H9 (cell line): Measurements from ENCODE around the gene MTHFD2. TPM values are rescaled to one million over a fixed set of nuclear protein-coding genes. Genes with fewer than 3 reads are reported as not detected.

Experiments used
- DNase-seq: peaks from one replicate; pipeline ENCODE4 v3.0.0-alpha.2; 2017
- H2AFZ ChIP-seq: one replicate; pipeline ENCODE4 v1.6.1; 2013; ENCODE audit warnings: mild to moderate bottlenecking, low read length, control low read depth, moderate library complexity
- H2AK5ac ChIP-seq: 2 replicates; pipeline ENCODE4 v1.6.1; 2013; ENCODE audit warnings: low read length, control low read depth, mixed read lengths; ENCODE audit not compliant: insufficient read length
- H2BK120ac ChIP-seq: one replicate; pipeline ENCODE4 v1.6.1; 2013; ENCODE audit warnings: low read depth, mild to moderate bottlenecking, low read length, control low read depth, inconsistent platforms; ENCODE audit not compliant: poor library complexity, severe bottlenecking
- H2BK12ac ChIP-seq: 2 replicates; pipeline ENCODE4 v1.6.1; 2013; ENCODE audit warnings: low read length, control low read depth, mixed read lengths, low read depth; ENCODE audit not compliant: insufficient read length
- H2BK15ac ChIP-seq: 2 replicates; pipeline ENCODE4 v1.6.1; 2013; ENCODE audit warnings: low read depth, low read length, control low read depth
- H2BK20ac ChIP-seq: one replicate; pipeline ENCODE4 v1.6.1; 2013; ENCODE audit warnings: low read depth, mild to moderate bottlenecking, low read length, control low read depth, inconsistent platforms; ENCODE audit not compliant: poor library complexity, severe bottlenecking
- H2BK5ac ChIP-seq: 2 replicates; pipeline ENCODE4 v1.6.1; 2013; ENCODE audit warnings: low read length, control low read depth, mixed read lengths; ENCODE audit not compliant: insufficient read length
- H3K14ac ChIP-seq: 2 replicates; pipeline ENCODE4 v1.6.1; 2013; ENCODE audit warnings: low read length, control low read depth; ENCODE audit not compliant: insufficient read depth
- H3K18ac ChIP-seq: 2 replicates; pipeline ENCODE4 v1.6.1; 2013; ENCODE audit warnings: low read depth, mild to moderate bottlenecking, mixed read lengths, low read length, control low read depth; ENCODE audit not compliant: insufficient read length
- H3K23ac ChIP-seq: 2 replicates; pipeline ENCODE4 v1.6.1; 2013; ENCODE audit warnings: low read length, control low read depth, mixed read lengths, low read depth; ENCODE audit not compliant: insufficient read length
- H3K23me2 ChIP-seq: 2 replicates; pipeline ENCODE4 v1.6.1; 2013; ENCODE audit warnings: low read depth, mild to moderate bottlenecking, mixed read lengths, low read length, control low read depth; ENCODE audit not compliant: insufficient read length, poor library complexity, severe bottlenecking
- H3K27ac ChIP-seq: 2 replicates; pipeline ENCODE4 v1.5.1; 2013; ENCODE audit warnings: low read length, control low read depth, mixed read lengths, low read depth; ENCODE audit not compliant: insufficient read length
- H3K27me3 ChIP-seq: 2 replicates; pipeline ENCODE4 v1.6.1; 2013; ENCODE audit warnings: low read length, control low read depth, inconsistent platforms; ENCODE audit not compliant: insufficient read depth
- H3K4ac ChIP-seq: 2 replicates; pipeline ENCODE4 v1.6.1; 2013; ENCODE audit warnings: low read depth, mild to moderate bottlenecking, control low read depth, inconsistent platforms, low read length, moderate library complexity
- H3K4me1 ChIP-seq: 2 replicates; pipeline ENCODE4 v1.6.1; 2013; ENCODE audit warnings: low read length, control low read depth, inconsistent platforms; ENCODE audit not compliant: insufficient read depth
- H3K4me2 ChIP-seq: 2 replicates; pipeline ENCODE4 v1.6.1; 2013; ENCODE audit warnings: low read length, control low read depth, mixed read lengths; ENCODE audit not compliant: insufficient read length, insufficient read depth
- H3K56ac ChIP-seq: 2 replicates; pipeline ENCODE4 v1.6.1; 2013; ENCODE audit warnings: low read depth, mild to moderate bottlenecking, mixed read lengths, low read length, control low read depth; ENCODE audit not compliant: insufficient read length
- H3K79me1 ChIP-seq: 2 replicates; pipeline ENCODE4 v1.6.1; 2013; ENCODE audit warnings: low read depth, mild to moderate bottlenecking, moderate library complexity, low read length, control low read depth, inconsistent platforms; ENCODE audit not compliant: insufficient read depth, poor library complexity, severe bottlenecking
- H3K79me2 ChIP-seq: 2 replicates; pipeline ENCODE4 v1.6.1; 2013; ENCODE audit warnings: low read length, control low read depth, inconsistent platforms; ENCODE audit not compliant: insufficient read depth
- H3K9ac ChIP-seq: 2 replicates; pipeline ENCODE4 v1.6.1; 2013; ENCODE audit warnings: low read length, control low read depth, mixed read lengths; ENCODE audit not compliant: insufficient read length; ENCODE audit errors: extremely low read depth
- H3K9me3 ChIP-seq: one replicate; pipeline ENCODE4 v1.6.1; 2013; ENCODE audit warnings: low read depth, low read length, inconsistent platforms; ENCODE audit not compliant: control insufficient read depth
- H3T11ph ChIP-seq: one replicate; pipeline ENCODE4 v1.6.1; 2013; ENCODE audit warnings: mild to moderate bottlenecking, low read length, control low read depth, inconsistent platforms
- H4K20me1 ChIP-seq: one replicate; pipeline ENCODE4 v1.6.1; 2013; ENCODE audit not compliant: control insufficient read depth, insufficient read length, insufficient read depth
- H4K5ac ChIP-seq: 2 replicates; pipeline ENCODE4 v1.6.1; 2013; ENCODE audit warnings: low read depth, mild to moderate bottlenecking, mixed read lengths, low read length, control low read depth; ENCODE audit not compliant: insufficient read length
- H4K8ac ChIP-seq: replicated peaks from 2 replicates; pipeline ENCODE4 v1.6.1; 2013; ENCODE audit warnings: low read length, control low read depth, mixed read lengths, low read depth; ENCODE audit not compliant: insufficient read length
- H4K91ac ChIP-seq: 2 replicates; pipeline ENCODE4 v1.6.1; 2013; ENCODE audit warnings: low read depth, mild to moderate bottlenecking, moderate library complexity, mixed read lengths, low read length, control low read depth; ENCODE audit not compliant: insufficient read length
- H3K27ac Mint-ChIP-seq, 3 experiments: 2 replicates in 2 of 3; 3 replicates in 1 of 3; pipeline ENCODE4 v1.8.0; 2020 to 2021; ENCODE audit warnings: mixed read lengths in 3 of 3, mild to moderate bottlenecking in 1 of 3, moderate library complexity in 1 of 3
- H3K27me3 Mint-ChIP-seq: 2 replicates; pipeline ENCODE4 v1.8.0; 2021; ENCODE audit warnings: low read depth, mild to moderate bottlenecking, moderate library complexity, mixed read lengths
- H3K36me3 Mint-ChIP-seq, 3 experiments: 2 replicates in 2 of 3; 3 replicates in 1 of 3; pipeline ENCODE4 v1.8.0; 2020 to 2021; ENCODE audit warnings: low read depth in 3 of 3, mixed read lengths in 3 of 3; ENCODE audit not compliant: insufficient read depth in 1 of 3
- H3K4me1 Mint-ChIP-seq, 2 experiments: 2 replicates each; pipeline ENCODE4 v1.8.0; 2020; ENCODE audit warnings: mixed read lengths in 2 of 2
- H3K4me3 Mint-ChIP-seq, 2 experiments: 2 replicates in 1 of 2; 3 replicates in 1 of 2; pipeline ENCODE4 v1.8.0; 2020 to 2021; ENCODE audit warnings: mild to moderate bottlenecking in 2 of 2, mixed read lengths in 2 of 2, moderate library complexity in 1 of 2
- H3K9me3 Mint-ChIP-seq, 2 experiments: 2 replicates in 1 of 2; 3 replicates in 1 of 2; pipeline ENCODE4 v1.8.0; 2020; ENCODE audit warnings: mild to moderate bottlenecking in 2 of 2, mixed read lengths in 2 of 2, moderate library complexity in 1 of 2
- WGBS: extraction: QIAGEN DNeasy Blood & Tissue Kit; methylation state at CpG from one replicate; pipeline ENCODE4 v1.1.7; 2013; ENCODE audit warnings: missing lambda C conversion rate, low lambda C conversion rate, mixed read lengths; ENCODE audit not compliant: insufficient read length; ENCODE audit errors: extremely low coverage; 5-methylcytosine and 5-hydroxymethylcytosine counted together
- total RNA-seq: library from RNA; stranded (reverse); gene quantifications from 2 replicates; pipeline ENCODE4 v1.2.1, GENCODE V29; 2021
- TF ChIP-seq, protein P1 (sequence below): fragments of 200-600 bp; sonication (generic); conservative IDR thresholded peaks from 3 replicates; pipeline ENCODE4 v1.8.0; 2021; ENCODE audit warnings: antibody characterized with exemption, mild to moderate bottlenecking

Gene MTHFD2
- total RNA-seq, 1 experiment from 2014 or later: 201 TPM

DNA sequence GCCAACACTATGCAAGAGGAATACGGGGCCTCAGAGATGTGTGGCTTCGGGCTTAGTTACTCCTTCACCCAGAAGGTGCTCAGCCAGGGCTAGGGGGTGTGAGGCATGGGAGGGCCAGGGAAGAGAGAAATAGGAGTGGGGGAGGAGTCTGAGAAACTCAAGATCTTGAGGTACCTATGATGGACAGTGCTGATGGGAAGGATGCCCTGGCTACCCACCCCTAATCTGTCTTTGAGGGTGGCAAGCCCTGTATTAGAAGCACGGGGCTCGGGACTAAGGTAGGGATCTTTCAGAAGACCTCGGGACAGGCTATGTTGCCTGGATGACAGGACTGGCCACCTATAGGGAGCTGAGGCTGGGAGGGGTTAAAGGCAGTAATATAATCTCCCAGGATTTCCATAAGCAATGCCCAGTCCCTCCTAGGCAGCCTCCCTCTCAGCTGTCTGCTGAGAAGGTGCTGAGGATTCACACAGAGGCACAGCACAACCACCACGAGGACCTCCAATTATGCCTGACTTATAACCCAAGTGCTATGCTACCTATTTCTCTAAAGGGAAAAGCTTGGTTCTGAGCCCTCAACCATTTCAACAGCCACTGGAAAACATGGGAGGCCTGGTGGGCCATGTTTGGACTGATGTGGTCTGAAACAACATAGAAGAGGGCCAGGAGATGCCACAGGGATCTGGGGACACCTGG is 23.3 kb downstream of the MTHFD2 start:
- no peak overlapping the region for H3K4me2 ChIP-seq
- no CpG with 5 or more reads among the region's 6 CpGs for WGBS
- H2AK5ac ChIP-seq: no peak overlapping the region
- TF ChIP-seq, protein P1, sequence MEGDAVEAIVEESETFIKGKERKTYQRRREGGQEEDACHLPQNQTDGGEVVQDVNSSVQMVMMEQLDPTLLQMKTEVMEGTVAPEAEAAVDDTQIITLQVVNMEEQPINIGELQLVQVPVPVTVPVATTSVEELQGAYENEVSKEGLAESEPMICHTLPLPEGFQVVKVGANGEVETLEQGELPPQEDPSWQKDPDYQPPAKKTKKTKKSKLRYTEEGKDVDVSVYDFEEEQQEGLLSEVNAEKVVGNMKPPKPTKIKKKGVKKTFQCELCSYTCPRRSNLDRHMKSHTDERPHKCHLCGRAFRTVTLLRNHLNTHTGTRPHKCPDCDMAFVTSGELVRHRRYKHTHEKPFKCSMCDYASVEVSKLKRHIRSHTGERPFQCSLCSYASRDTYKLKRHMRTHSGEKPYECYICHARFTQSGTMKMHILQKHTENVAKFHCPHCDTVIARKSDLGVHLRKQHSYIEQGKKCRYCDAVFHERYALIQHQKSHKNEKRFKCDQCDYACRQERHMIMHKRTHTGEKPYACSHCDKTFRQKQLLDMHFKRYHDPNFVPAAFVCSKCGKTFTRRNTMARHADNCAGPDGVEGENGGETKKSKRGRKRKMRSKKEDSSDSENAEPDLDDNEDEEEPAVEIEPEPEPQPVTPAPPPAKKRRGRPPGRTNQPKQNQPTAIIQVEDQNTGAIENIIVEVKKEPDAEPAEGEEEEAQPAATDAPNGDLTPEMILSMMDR: no peak
- Mint-ChIP-seq H3K9me3 (no peaks in the 10 kb centered on the region), H3K4me3 (no peak overlapping the region), H3K36me3 (peaks cover 12 to 42% (median 29%) of the 10 kb centered on the region in 3 experiments; a peak in 6 of 7 replicates), H3K27ac (peak overlapping the region in 1 of 3 experiments; percentile 60; a peak in 1 of 7 replicates), H3K4me1 (peaks cover 9 to 12% of the 10 kb centered on the region in 2 experiments; a peak in 2 of 4 replicates), H3K27me3 (peaks cover 1% of the 10 kb centered on the region)
- H3K56ac ChIP-seq: no peak overlapping the region
- H3K14ac ChIP-seq: no peak overlapping the region
- no peak overlapping the region for H3T11ph ChIP-seq
- no peaks in the 10 kb centered on the region for H3K9me3 ChIP-seq
- no peak for DNase-seq
- H4K5ac ChIP-seq: no peak overlapping the region
- H3K9ac ChIP-seq: no peak overlapping the region
- no peaks in the 10 kb centered on the region for H4K20me1 ChIP-seq
- H2BK12ac ChIP-seq: no peak overlapping the region
- H3K23me2 ChIP-seq: no peaks in the 10 kb centered on the region
- H3K27ac ChIP-seq: no peak overlapping the region
- no peak overlapping the region for H4K91ac ChIP-seq
- no peak overlapping the region for H2BK15ac ChIP-seq
- no peaks in the 10 kb centered on the region for H3K79me1 ChIP-seq
- no peak overlapping the region for H3K18ac ChIP-seq
- no peak overlapping the region for H2BK120ac ChIP-seq
- H2AFZ ChIP-seq: no peak overlapping the region
- no peaks in the 10 kb centered on the region for H3K79me2 ChIP-seq
- no peak overlapping the region for H2BK5ac ChIP-seq
- no peak overlapping the region for H4K8ac ChIP-seq
- H3K23ac ChIP-seq: no peak overlapping the region
- no peaks in the 10 kb centered on the region for H3K4me1 ChIP-seq
- no peak overlapping the region for H3K4ac ChIP-seq
- no peaks in the 10 kb centered on the region for H3K27me3 ChIP-seq
- H2BK20ac ChIP-seq: no peak overlapping the region
